SK-MEL-5 (cell line): ENCODE measurements around the gene HDAC4. TPM values are rescaled to one million over a fixed set of nuclear protein-coding genes. Genes with fewer than 3 reads are reported as not detected.

Source experiments
- DNase-seq: peaks from one replicate; pipeline ENCODE4 v3.0.0-alpha.2; 2016; ENCODE audit warnings: low read depth, low spot score
- in situ Hi-C: cut with HindIII; loops from 2 replicates; pipeline ENCODE4 v1.10.0; 2016; ENCODE audit warnings: low sequenced_read_pairs, high pct_unique_total_duplicates, low pct_unique_long_range_greater_than_20kb
- total RNA-seq: library from RNA; depleted of rRNA; stranded (reverse); fragments of >200 nt; shearing (Covaris generic); gene quantifications from 2 replicates; pipeline ENCODE4 v1.2.3, GENCODE V29; 2014

HDAC4 gene
- total RNA-seq, 1 experiment from 2014 or later: 14.1 TPM

DNA sequence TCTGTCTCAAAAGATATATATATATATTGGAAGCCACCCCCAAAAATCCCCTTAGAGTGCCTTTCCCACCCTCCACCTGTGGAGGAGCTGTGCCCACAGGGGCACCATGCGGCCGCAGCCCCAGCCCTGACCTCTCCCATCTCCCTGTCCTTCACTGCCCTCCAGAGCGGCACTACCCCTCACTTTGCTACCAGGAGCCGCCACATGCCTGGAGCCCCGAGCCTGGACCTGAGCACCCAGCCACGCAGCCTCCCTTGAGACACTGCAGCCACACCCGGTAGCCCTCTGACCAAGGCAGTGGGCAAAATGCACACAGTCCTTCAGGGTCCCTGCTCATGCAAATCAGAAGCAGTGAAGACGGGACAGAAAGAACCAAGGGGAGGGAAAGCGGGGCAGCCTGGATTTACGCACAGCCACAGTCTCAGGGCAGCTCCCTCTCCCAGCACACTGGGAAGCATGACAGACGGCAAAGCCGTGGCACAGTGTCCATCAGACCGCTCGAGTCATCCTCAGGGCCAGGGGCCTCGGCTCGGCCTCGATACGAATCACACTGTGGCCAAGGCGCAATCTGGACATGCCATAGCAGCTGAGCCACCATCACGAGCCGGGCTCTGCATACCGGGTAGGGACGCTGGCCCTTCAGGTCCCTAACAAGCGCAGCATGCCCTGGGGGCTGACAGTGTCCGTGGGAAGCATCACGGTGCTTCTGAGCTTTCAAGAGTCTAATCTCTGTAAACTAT, 10.1 kb downstream of the HDAC4 start:
- no peak for DNase-seq

DNA sequence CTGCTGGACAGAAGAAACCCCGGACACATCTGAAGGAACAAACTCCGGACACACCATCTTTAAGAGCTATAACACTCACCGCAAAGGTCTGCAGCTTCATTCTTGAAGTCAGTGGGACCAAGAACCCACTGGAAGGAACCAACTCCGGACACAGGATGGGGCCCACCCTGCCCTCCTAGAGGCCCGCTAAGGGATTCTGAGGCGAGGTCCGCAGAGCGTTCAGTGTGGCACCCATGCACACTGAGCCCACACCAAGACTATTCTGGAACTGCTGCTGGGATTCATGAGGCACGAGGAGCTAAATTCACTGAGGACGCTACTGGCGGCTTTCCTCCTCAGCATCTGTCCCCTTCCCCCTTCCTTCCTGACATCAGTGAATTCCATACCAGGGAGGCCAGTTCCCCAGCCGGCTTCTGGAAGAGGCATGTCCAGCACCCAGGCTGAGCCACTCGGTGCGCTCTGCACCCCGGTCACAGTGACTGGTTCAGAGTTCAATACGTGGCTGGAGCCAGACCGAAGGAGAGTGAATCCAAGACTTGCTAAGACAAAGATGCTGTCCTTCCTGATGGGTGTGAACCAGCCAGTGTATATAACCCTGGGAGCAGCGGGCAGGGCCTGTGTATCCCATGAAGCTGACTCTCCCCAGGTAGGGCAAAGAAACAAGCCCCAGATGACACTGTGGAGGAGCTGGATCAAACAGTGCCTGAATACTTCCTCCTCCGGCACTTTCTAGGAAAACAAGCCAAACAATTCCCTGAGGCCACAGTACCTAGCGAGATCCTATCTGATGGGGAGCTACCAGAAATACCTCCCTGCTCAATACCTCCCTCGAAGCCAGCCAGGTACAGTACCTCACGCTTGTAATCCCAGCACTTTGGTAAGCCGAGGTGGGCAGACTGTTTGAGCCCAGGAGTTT, 11.1 kb downstream of the HDAC4 start:
- no peak for DNase-seq
- in situ Hi-C loops: no loop called here

More for the DNA sequence above, 10.1 kb downstream of the HDAC4 start:
- in situ Hi-C loops: no loop called here

DNA sequence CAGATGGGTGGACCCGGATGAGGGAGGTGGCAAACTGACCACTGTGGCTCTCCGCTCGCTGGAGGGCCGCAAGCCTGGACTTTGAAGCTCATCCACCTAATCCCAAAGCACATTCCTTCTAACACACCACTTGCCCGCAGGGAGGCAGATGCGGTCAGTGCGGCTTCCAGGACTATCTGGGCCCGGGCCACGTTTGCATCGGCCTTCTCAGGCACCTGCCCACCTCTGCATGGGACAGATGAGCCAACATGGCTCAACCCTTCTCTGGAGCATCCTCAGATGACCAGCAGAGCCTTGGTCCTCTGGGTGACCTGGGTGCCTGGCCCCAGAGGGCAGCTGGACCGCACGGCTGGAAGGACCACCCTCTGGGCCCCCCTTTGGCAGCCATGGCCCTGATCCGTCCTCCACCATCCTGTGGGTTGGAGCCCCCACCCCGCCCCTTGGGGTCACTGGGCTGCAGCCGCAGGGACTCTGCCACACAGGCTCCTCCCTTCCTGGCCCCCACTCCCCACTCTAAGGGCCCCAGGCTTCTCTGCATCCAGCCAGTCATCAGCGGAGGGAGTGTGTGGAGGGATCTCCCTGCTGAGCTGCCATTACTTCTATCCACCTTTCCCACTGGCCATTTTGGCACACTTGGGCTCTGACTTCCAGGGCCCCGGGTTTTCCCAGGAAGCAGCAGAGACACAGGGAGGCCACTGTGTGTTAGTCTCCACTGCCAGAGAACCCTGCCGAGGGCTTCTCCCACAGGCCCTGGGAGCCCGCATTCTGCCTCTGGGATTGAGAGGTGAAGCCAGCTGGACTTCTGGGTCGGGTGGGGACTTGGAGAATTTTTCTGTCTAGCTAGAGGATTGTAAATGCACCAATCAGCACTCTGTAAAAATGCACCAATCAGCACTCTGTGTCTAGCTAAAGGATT, 12.3 kb downstream of the HDAC4 start:
- in situ Hi-C loops: no loop called here
- no peak for DNase-seq

DNA sequence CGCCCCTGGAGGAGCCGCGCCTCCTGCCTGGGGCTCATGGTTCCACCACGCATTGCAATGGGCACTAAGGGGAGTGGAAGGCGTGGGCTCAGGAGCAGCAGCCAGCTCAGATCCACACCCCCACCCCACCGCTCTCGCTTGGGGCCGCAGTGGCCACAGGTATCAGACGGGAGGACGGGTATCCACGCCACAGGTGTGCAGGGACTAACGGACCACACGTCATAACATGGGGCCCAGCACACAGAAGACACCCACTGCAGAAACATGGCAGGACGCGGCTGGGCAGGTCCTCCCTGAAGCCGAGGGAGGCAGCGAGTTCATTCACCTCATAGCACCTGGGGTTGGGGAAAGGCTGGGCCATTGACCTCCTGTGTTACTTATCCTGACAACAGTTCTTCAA, 13.0 kb downstream of the HDAC4 start:
- no peak for DNase-seq
- in situ Hi-C loops: no loop called here

GRCh38 chr2:239386872-239387445, 13.9 kb downstream of the HDAC4 start:
- in situ Hi-C loops: no loop called here
- DNase-seq: no peak

- in situ Hi-C loops: no loop called here
- no peak for DNase-seq
These were observed 14.7 kb downstream of the HDAC4 start for GRCh38 chr2:239386001-239386670.

DNA sequence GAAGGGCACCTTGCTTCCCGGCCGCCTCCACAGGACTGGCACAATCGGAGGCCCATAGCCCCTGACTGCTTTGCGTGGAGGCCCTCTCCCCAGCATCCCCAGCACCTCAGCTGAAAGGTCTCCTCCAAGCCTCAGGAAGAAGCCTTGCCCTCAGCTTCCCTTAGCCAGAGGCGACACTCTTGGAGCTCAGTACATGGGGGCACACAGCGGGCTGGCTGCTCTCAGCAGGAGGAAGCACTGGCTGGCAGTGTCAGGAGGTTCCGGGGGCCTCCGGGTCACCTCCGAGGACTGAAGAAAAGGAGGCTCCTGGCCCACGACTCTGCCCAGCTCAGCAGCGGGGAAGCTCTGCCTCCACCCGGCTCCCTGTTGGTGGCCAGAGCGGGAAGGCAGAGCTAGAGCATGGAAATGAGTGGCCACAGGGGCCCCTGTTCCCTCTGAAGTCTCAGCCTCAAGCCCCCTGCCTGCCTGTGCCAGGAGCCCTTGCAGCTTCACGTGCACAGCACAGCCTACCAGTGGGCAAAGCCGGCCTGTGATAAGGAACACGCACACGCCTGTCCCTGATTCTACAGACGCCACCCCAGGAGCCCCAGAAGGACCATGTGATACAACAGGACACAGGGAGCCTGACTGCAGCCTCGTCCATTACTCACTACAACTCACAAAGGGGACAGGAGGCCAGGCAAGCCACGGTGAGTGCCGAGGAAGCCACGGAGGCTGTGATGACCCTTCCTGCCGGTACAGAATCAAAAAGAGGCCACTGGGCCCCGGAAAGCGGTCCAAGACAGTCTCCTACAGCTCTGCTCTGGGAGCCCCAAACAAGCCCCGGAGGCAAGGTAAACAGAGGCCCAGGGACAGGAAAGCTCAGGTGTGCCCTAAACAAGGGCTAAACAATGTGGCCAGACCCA, 15.5 kb downstream of the HDAC4 start:
- no peak for DNase-seq
- in situ Hi-C loops: no loop called here

GRCh38 chr2:239383759-239384156, 17.1 kb downstream of the HDAC4 start:
- in situ Hi-C loops: no loop called here
- no peak for DNase-seq

GRCh38 chr2:239383036-239383758, 17.6 kb downstream of the HDAC4 start:
- in situ Hi-C loops: no loop called here
- no peak for DNase-seq

DNA sequence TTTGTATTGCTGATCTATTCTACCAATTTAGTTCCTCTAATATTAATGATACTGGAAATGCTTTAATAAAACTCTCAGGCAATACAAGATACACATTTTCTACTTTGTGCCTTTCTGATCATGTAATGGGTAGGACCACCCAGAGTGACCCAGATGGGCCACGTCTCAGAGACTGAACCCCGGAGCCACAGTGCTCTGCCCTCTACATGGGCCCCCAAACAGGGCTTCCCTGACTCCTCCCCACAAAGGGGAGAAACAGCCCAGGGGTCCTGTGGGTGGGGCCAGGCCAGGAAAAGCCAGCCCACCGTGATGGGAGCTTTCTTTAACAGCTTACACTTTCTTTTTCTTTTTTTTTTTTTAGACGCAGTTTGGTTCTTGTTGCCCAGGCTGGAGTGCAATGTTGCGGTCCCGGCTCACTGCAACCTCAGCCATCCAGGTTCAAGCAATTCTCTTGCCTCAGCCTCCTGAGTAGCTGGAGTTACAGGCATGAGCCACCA, 18.4 kb downstream of the HDAC4 start:
- DNase-seq: no peak
- in situ Hi-C loops: no loop called here

GRCh38 chr2:239381709-239382134, 19.1 kb downstream of the HDAC4 start:
- no peak for DNase-seq
- in situ Hi-C loops: no loop called here

- DNase-seq: no peak
- in situ Hi-C loops: no loop called here
These were observed 19.8 kb downstream of the HDAC4 start for GRCh38 chr2:239380831-239381708.

DNA sequence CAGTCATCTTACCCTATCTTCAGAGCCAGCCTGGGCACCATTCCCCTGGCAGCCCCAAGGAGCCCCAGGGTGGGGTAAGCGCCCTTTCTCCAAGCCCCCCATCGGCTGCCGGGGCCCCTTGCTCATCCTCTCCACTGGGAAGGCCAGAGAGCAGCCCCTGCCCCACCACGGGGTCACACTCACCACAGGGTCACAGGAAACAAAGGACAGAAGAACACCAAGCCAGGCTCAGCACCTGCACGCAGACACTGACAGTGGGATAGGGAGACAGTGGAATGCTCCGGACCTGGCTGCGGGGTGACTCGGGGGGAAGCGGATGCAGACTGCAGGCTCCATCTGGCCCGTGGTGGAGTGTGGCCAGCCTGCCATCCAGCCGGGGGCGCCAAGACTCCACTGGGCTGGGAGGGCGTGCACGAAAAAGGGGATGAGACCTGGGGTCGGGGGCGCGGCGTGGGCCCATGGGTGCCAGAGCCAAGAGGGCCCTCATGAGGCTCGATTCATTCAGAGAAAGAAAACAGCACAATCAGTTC, 21.1 kb downstream of the HDAC4 start:
- DNase-seq: no peak

DNA sequence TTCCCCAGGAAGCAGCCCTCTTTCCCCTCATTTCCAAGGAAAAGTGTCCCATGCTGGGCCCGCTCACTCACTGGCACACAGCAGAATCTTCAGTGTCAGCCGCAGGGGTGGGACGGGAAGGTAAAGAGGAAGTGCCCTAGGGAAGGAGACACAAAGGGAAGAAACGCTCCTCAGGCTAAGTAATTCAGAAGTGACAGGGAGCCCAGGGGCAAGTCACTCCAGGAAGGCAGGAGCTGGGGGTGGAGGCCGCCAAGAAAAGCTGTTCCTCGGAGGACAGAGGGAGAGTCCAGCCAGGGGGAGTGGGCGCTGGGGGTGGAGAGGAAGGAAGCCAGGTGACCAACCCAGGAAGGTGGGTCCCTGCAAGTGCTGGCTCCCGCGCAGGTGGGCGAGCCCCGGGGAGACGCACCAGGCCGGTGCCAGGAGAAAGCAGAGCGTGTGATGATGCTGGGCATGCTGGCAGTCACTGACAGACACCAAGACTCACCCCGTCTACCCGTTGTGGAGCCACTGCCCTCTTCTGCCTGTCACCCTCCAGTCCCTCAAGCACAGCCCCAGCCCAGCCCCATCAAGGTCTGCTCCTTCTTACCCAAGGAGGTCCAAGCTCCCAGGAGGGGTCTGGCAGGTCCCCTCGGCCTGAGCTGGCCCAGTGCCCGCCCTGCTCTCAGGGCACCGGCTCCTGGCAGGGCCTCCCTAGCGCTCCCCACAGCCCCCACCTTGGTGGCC, 21.7 kb downstream of the HDAC4 start:
- no peak for DNase-seq
- in situ Hi-C loops: no loop called here

More for the DNA sequence above, 21.1 kb downstream of the HDAC4 start:
- in situ Hi-C loops: no loop called here
